A673 (cell line): ENCODE measurements around the gene WIPF3. TPM values are rescaled to one million over a fixed set of nuclear protein-coding genes. Genes with fewer than 3 reads are reported as not detected.

Source experiments
- BruUV-seq: library from RNA; stranded (reverse); fragments of 400-500 nt; replicated peaks from 2 replicates; lab custom pipeline; 2021; lab: Mats Ljungman, UMichigan
- CTCF ChIA-PET: fragments of 300-600 bp; sonication (Branson Sonifier 250); formaldehyde crosslinking; loops from one replicate; lab custom pipeline; 2022; ENCODE audit warnings: antibody characterized with exemption; lab: Charles Lee
- POLR2A ChIA-PET: fragments of 300-600 bp; sonication (Branson Sonifier 250); formaldehyde crosslinking; loops from one replicate; lab custom pipeline; 2022; ENCODE audit warnings: antibody characterized with exemption; ENCODE audit not compliant: low non-redundant PET; lab: Charles Lee
- DNase-seq: peaks from one replicate; pipeline ENCODE4 v3.0.0-alpha.2; 2015; ENCODE audit warnings: low spot score
- H3K27ac ChIP-seq: fragments of 200-600 bp; sonication (generic); 2 replicates; pipeline ENCODE4 v1.5.1; 2016; ENCODE audit warnings: mixed run types, low read depth, mild to moderate bottlenecking, mixed read lengths, antibody characterized with exemption, low read length; ENCODE audit not compliant: poor library complexity, severe bottlenecking
- H3K27me3 ChIP-seq: fragments of 200-600 bp; sonication (generic); replicated peaks from 2 replicates; pipeline ENCODE4 v1.6.1; 2017; ENCODE audit warnings: mixed run types, low read depth, mild to moderate bottlenecking, mixed read lengths, antibody characterized with exemption, low read length; ENCODE audit not compliant: insufficient read depth, poor library complexity
- H3K36me3 ChIP-seq: fragments of 200-600 bp; sonication (generic); 2 replicates; pipeline ENCODE4 v1.6.1; 2016; ENCODE audit warnings: mixed run types, mild to moderate bottlenecking, mixed read lengths, antibody characterized with exemption, low read length; ENCODE audit not compliant: insufficient read depth, poor library complexity, severe bottlenecking
- H3K4me1 ChIP-seq: fragments of 200-600 bp; sonication (generic); 2 replicates; pipeline ENCODE4 v1.6.1; 2017; ENCODE audit warnings: mixed run types, mild to moderate bottlenecking, mixed read lengths, antibody characterized with exemption, low read length; ENCODE audit not compliant: insufficient read depth, poor library complexity, severe bottlenecking
- H3K4me3 ChIP-seq: fragments of 200-600 bp; sonication (generic); 2 replicates; pipeline ENCODE4 v1.5.1; 2016; ENCODE audit warnings: low read depth, mixed run types, mild to moderate bottlenecking, mixed read lengths, low read length; ENCODE audit not compliant: poor library complexity, severe bottlenecking
- H3K9me3 ChIP-seq: fragments of 200-600 bp; sonication (generic); 2 replicates; pipeline ENCODE4 v1.6.1; 2016; ENCODE audit warnings: mixed run types, low read depth, mild to moderate bottlenecking, mixed read lengths, antibody characterized with exemption, low read length; ENCODE audit not compliant: poor library complexity, severe bottlenecking
- EZH2 ChIP-seq: fragments of 200-600 bp; sonication (generic); IDR thresholded peaks from 2 replicates; pipeline ENCODE4 v1.6.1; 2017; ENCODE audit warnings: borderline replicate concordance, low read depth, mild to moderate bottlenecking, mixed read lengths, antibody characterized with exemption, low read length; ENCODE audit not compliant: poor library complexity, severe bottlenecking
- intact Hi-C: fragments of 100-400 bp; cut with micrococcal nuclease; formaldehyde crosslinking; loops from one replicate; pipeline ENCODE4 v1.10.0; 2022; ENCODE audit not compliant: unreplicated experiment
- total RNA-seq: library from RNA; stranded (reverse); gene quantifications from 2 replicates; pipeline ENCODE4 v1.2.3, GENCODE V29; 2021
- TF ChIP-seq, protein P1 (sequence below): fragments of 300-800, 200-600 bp; sonication (generic); conservative IDR thresholded peaks from 2 replicates; pipeline ENCODE4 v1.5.1; 2017; ENCODE audit warnings: low read depth, mild to moderate bottlenecking, antibody characterized with exemption, low read length, moderate library complexity, mixed read lengths

Gene WIPF3
- total RNA-seq, 1 experiment from 2014 or later, result 0.21 TPM

DNA sequence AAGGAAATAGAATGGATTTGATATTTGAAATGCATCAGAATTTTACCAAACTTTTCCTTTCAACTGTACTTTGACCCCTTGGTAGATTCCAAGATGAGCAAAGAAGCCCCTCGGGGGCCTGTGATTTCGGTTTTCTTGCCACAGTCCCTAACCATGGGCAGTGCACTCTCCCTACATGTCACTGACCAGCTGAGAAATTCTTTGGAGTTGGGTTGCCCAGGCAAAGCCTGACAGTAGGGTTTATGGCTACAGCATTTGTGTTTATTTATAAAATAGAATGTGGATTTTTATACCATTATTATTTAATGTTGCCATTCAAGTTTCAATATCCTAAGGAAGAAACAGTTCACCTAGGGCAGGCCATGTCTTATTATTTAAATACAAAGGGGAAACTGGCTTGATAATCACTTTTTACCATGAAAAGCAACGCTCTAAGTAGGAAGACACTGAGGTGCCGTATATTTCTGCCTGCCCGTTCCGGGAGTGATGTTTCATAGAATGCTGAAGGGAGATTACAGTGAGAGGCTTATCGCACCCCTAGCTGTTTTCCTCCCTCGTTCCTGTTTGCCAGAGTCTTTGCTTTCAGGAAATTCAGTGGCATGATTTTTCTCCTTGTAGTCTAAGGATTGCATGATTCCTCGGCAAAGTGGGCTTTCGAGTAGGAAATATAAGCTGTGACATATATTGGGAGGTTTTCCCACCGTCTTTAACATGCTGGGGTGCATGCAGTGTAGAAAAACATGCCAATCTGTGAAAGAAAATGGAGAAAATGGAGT lies 35.8 kb downstream of the WIPF3 start:
- no peak overlapping the region for H3K27ac ChIP-seq
- no TSS peak for BruUV-seq
- H3K4me3 ChIP-seq, result no peak overlapping the region
- intact Hi-C loops, result no loop called here
- ChIA-PET CTCF (no interaction called here), POLR2A (no interaction called here)
- TF ChIP-seq, protein P1, sequence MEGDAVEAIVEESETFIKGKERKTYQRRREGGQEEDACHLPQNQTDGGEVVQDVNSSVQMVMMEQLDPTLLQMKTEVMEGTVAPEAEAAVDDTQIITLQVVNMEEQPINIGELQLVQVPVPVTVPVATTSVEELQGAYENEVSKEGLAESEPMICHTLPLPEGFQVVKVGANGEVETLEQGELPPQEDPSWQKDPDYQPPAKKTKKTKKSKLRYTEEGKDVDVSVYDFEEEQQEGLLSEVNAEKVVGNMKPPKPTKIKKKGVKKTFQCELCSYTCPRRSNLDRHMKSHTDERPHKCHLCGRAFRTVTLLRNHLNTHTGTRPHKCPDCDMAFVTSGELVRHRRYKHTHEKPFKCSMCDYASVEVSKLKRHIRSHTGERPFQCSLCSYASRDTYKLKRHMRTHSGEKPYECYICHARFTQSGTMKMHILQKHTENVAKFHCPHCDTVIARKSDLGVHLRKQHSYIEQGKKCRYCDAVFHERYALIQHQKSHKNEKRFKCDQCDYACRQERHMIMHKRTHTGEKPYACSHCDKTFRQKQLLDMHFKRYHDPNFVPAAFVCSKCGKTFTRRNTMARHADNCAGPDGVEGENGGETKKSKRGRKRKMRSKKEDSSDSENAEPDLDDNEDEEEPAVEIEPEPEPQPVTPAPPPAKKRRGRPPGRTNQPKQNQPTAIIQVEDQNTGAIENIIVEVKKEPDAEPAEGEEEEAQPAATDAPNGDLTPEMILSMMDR, result no peak
- TF ChIP-seq EZH2, result no peak
- no peaks in the 10 kb centered on the region for H3K36me3 ChIP-seq
- peaks cover 3% of the 10 kb centered on the region for H3K27me3 ChIP-seq
- no peaks in the 10 kb centered on the region for H3K9me3 ChIP-seq
- no peaks in the 10 kb centered on the region for H3K4me1 ChIP-seq
- no peak for DNase-seq

DNA sequence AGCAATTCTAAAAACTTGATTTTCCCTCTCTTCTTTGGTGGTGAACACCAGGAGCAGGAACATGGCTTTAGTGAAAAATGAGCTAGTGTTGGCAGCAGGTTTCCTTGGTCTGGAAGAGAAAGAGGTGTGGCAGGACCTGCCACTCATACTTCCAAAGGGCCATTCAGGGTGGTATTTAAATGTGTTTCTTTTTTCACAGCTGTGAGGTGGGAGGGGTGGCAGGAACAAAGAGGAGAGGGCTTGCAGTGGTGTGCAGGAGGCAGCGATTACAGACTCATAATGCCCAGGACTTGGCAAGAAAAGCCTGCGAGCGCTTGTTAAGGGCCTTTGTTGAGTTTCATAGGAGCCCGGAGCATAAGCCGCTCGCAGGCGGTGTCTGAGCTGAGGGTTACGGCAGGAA lies 36.8 kb downstream of the WIPF3 start:
- H3K27me3 ChIP-seq, result peaks cover 3% of the 10 kb centered on the region
- BruUV-seq, result no TSS peak
- ChIA-PET CTCF (no interaction called here), POLR2A (no interaction called here)
- no peaks in the 10 kb centered on the region for H3K9me3 ChIP-seq
- H3K27ac ChIP-seq, result no peak overlapping the region
- TF ChIP-seq, protein P1, result no peak
- no peak for TF ChIP-seq EZH2
- DNase-seq, result no peak
- no peaks in the 10 kb centered on the region for H3K4me1 ChIP-seq
- intact Hi-C loops, result no loop called here
- no peaks in the 10 kb centered on the region for H3K36me3 ChIP-seq
- no peak overlapping the region for H3K4me3 ChIP-seq

- POLR2A ChIA-PET, result no interaction called here
- CTCF ChIA-PET, result no interaction called here
- intact Hi-C loops, result no loop called here
These were observed 37.4 kb downstream of the WIPF3 start for GRCh38 chr7:29843726-29844125.

More at GRCh38 chr7:29843726-29844125, 37.4 kb downstream of the WIPF3 start:
- Histone ChIP-seq H3K27ac (no peak overlapping the region), H3K36me3 (no peaks in the 10 kb centered on the region), H3K27me3 (peaks cover 3% of the 10 kb centered on the region), H3K4me1 (no peaks in the 10 kb centered on the region), H3K4me3 (no peak overlapping the region), H3K9me3 (no peaks in the 10 kb centered on the region)
- no peak for DNase-seq
- BruUV-seq, result no TSS peak
- TF ChIP-seq, protein P1, result no peak
- no peak for TF ChIP-seq EZH2
